ENCODE data around the gene PES1.
A peak's percentile ranks its signal among the peaks of the same experiment; 100 is the strongest.

- TF ChIP-seq RAD21 (CRISPR knock-in tag; IDR thresholded peaks at IDR 0.05), result no peak
- TF ChIP-seq MYC (CRISPR knock-in tag; IDR thresholded peaks at IDR 0.05; ENCODE audit: borderline replicate concordance), result peak; percentile 98
- no peak for TF ChIP-seq IKZF1 (IDR thresholded peaks at IDR 0.05)
- peak; percentile 77 for TF ChIP-seq ZNF687 (CRISPR knock-in tag; IDR thresholded peaks at IDR 0.05)
- TF ChIP-seq CBX1 (IDR thresholded peaks at IDR 0.05; ENCODE audit: low read depth), result no peak
- TF ChIP-seq CTCF (CRISPR knock-in tag; IDR thresholded peaks at IDR 0.05), result no peak
- TF ChIP-seq SRSF1 (optimal IDR thresholded peaks at IDR 0.05; ENCODE audit: low read depth, low read length), result no peak
- TF ChIP-seq POLR2A (IDR thresholded peaks at IDR 0.05; ENCODE audit: insufficient read depth in 1 of 2, low read depth in 2 of 2, low read length in 2 of 2), result peak; percentile 66 to 68
- TF ChIP-seq EZH2 (conservative IDR thresholded peaks at IDR 0.05; ENCODE audit: low read depth, low read length), result no peak
- peak; percentile 27; the same call in 1 of the 2 replicates for TF ChIP-seq ESRRA (CRISPR knock-in tag; IDR thresholded peaks at IDR 0.05; ENCODE audit: low read depth)
Measured at GRCh38 chr22:30591588-30592359, at the start of gene PES1.

Data from HepG2 (cell line).